Measurements from ENCODE around the gene SPAG4. TPM values are rescaled to one million over a fixed set of nuclear protein-coding genes. Genes with fewer than 3 reads are reported as not detected.

SPAG4 gene
- total RNA-seq, 1 donor from 2014 or later: 2.4 TPM

DNA sequence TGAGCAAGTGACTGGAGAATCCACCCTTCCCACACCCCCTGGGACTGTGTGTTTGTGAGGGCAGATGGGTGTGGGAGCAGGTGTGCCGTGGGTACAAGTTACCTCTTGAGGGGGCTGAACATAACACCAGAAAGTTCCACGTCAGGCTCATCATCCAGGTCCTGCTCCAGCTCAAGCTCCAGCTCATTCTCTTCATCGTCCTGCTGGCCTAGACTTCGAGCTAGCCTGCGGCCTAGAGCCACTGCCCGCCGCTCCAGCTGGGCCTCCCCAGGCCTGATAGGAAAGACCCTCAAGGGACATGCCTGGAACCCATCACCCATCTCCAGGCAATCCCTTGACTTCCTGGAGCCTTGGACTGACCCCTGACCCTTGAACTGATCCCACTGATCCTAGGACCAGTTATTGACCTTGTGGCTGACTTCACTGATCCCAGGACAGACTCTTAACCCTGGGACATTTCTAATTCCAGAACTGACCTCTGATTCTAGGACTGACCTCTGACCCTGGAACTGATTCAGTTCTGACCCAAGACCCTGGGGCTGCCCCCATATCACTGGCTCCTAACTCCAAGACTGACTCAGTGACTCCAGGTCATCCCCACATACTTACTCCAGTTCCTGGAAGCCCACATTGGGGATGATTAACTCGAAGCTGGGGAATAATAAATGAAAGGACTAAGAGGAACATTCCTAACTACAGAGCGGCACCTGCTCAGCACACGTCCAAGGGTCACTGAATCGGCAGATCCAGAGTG is 11.8 kb upstream of the SPAG4 start:
- TF ChIP-seq, protein P1, sequence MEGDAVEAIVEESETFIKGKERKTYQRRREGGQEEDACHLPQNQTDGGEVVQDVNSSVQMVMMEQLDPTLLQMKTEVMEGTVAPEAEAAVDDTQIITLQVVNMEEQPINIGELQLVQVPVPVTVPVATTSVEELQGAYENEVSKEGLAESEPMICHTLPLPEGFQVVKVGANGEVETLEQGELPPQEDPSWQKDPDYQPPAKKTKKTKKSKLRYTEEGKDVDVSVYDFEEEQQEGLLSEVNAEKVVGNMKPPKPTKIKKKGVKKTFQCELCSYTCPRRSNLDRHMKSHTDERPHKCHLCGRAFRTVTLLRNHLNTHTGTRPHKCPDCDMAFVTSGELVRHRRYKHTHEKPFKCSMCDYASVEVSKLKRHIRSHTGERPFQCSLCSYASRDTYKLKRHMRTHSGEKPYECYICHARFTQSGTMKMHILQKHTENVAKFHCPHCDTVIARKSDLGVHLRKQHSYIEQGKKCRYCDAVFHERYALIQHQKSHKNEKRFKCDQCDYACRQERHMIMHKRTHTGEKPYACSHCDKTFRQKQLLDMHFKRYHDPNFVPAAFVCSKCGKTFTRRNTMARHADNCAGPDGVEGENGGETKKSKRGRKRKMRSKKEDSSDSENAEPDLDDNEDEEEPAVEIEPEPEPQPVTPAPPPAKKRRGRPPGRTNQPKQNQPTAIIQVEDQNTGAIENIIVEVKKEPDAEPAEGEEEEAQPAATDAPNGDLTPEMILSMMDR (conservative IDR thresholded peaks at IDR 0.05): no peak
- H3K36me3 Mint-ChIP-seq: no peaks in the 10 kb centered on the region
- H3K4me1 Mint-ChIP-seq (ENCODE audit: unreplicated experiment): peaks cover 5% of the 10 kb centered on the region
- H3K4me3 Mint-ChIP-seq: no peak overlapping the region
- DNase-seq (ENCODE audit: extremely low spot score, unreplicated experiment): no peak
- no peaks in the 10 kb centered on the region for H3K9me3 Mint-ChIP-seq
- no peak overlapping the region for H3K27ac Mint-ChIP-seq
- peaks cover 50% of the 10 kb centered on the region for H3K27me3 Mint-ChIP-seq

DNA sequence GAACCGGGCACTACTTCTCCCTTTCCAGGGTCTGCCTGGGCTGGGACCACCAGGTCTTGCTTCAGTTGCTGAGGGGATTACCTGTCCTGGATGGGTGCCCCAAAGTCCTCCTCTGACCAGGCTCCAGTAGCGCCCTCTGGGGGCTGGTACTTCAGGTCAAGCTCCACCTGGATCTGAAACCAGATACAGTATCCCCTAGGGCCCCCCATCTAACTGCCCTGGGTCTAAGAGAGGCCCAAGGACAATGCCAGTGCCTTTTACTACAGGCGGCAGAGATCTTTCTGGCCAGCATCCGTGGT is 11.2 kb upstream of the SPAG4 start:
- no peaks in the 10 kb centered on the region for H3K36me3 Mint-ChIP-seq
- TF ChIP-seq, protein P1 (conservative IDR thresholded peaks at IDR 0.05): peak; percentile 25
- H3K27me3 Mint-ChIP-seq: peaks cover 45% of the 10 kb centered on the region
- H3K9me3 Mint-ChIP-seq: no peaks in the 10 kb centered on the region
- H3K4me1 Mint-ChIP-seq (ENCODE audit: unreplicated experiment): peaks cover 5% of the 10 kb centered on the region
- H3K27ac Mint-ChIP-seq: no peak overlapping the region
- no peak for DNase-seq (ENCODE audit: extremely low spot score, unreplicated experiment)
- H3K4me3 Mint-ChIP-seq: no peak overlapping the region

DNA sequence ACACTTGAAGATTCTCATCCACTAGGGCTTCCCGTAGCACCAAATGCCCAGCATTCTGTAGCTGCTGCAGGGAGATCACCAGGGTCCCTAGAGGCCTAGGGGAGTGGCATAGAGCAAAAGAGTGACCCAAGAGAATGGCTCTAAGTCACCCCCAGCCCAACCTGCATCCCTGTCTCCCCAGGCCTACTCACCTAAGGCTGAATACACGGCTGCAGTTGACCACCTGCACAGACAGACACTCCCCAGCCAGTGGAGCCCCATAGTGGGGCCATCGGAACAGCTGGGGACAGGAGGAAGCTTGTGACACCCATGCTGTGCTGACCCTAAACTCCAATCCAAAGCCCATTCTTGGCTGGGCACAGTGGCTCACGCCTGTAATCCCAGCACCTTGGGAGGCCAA is 9.5 kb upstream of the SPAG4 start:
- H3K4me3 Mint-ChIP-seq: no peak overlapping the region
- no peaks in the 10 kb centered on the region for H3K36me3 Mint-ChIP-seq
- peaks cover 5% of the 10 kb centered on the region for H3K4me1 Mint-ChIP-seq (ENCODE audit: unreplicated experiment)
- H3K27ac Mint-ChIP-seq: no peak overlapping the region
- peaks cover 29% of the 10 kb centered on the region for H3K27me3 Mint-ChIP-seq
- H3K9me3 Mint-ChIP-seq: no peaks in the 10 kb centered on the region
- DNase-seq (ENCODE audit: extremely low spot score, unreplicated experiment): no peak
- TF ChIP-seq, protein P1 (conservative IDR thresholded peaks at IDR 0.05): no peak

DNA sequence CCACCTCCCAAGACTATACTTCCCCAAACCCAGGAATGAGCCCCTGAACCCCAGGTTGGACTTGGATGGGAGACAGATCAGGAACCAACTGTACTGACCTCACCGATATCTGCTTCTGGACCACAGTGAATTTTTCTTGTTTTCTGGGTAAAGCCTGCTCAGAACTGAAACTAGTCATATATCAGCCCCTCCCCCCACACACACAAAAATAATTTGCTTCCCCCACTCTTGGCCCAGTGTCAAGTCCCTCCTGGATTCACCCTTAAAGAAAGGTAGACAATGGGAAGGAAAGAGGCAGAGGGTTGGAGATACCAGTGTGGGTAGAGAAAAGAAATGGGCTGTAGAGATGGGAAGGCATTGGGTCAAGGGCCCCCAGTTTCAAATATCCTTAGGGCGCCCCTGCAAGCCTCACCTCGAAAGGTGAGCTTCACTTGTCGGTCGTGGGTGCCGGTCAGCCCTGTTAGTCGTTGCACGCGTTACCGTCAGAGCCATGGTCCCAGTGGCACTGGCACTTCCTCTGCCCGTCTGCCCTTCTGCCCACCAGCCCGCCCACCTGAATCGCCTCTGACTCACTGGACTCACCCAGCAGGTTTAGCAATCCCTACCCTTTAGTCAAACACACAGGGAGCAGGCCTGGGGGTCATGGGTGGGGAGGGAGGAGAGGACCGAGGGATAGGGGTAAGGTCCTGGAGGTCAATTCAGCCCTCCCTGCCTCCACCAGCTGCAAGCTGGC is 8.5 kb upstream of the SPAG4 start:
- H3K9me3 Mint-ChIP-seq: no peaks in the 10 kb centered on the region
- TF ChIP-seq, protein P1 (conservative IDR thresholded peaks at IDR 0.05): no peak
- peaks cover 22% of the 10 kb centered on the region for H3K27me3 Mint-ChIP-seq
- peak overlapping the region; percentile 6 for H3K4me3 Mint-ChIP-seq
- H3K36me3 Mint-ChIP-seq: no peaks in the 10 kb centered on the region
- H3K27ac Mint-ChIP-seq: no peak overlapping the region
- no peak for DNase-seq (ENCODE audit: extremely low spot score, unreplicated experiment)
- peaks cover 5% of the 10 kb centered on the region for H3K4me1 Mint-ChIP-seq (ENCODE audit: unreplicated experiment)

DNA sequence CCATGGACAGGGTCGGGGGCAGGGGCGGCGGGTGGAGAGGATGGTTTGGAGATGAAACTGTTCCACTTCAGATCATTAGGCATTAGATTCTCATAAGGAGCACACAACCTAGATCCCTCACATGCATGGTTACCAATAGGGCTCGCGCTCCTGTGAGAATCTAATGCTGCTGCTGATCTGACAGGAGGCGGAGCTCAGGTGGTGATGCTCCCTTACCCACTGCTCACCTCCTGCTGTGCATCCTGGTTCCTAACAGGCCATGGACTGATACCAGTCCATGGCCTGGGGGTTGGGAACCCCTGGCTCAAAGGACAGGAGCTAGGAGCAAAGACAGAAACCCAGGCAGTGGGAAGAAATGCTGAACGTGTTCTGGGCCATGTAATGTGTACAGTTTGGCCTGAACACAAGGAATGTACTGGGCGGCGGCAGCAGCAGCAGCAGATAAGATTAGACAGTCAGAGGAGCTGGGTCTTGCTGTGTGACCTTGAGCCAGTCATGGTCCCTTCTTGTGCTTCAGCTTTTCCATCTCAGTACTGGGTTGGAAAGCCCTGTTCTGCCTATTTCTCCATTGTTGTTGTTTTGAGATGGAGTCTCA is 4.7 kb upstream of the SPAG4 start:
- Mint-ChIP-seq H3K4me3 (no peak overlapping the region), H3K4me1 (ENCODE audit: unreplicated experiment) (peaks cover 5% of the 10 kb centered on the region), H3K27ac (no peak overlapping the region), H3K36me3 (no peaks in the 10 kb centered on the region), H3K9me3 (no peaks in the 10 kb centered on the region), H3K27me3 (no peaks in the 10 kb centered on the region)
- TF ChIP-seq, protein P1 (conservative IDR thresholded peaks at IDR 0.05): no peak
- no peak for DNase-seq (ENCODE audit: extremely low spot score, unreplicated experiment)
